Transverse colon (tissue), 3 donors: ENCODE results near the gene VAPB.

Experiments
- POLR2A ChIP-seq: fragments of 450-650 bp; IDR thresholded peaks from one replicate; pipeline ENCODE4 v1.6.1; 2016; ENCODE audit warnings: antibody characterized with exemption, mild to moderate bottlenecking, moderate library complexity
- TF ChIP-seq, protein P1 (sequence below), 5 experiments: fragments of 200-600 bp in 3 of 5; fragments of 450-650 bp in 2 of 5; sonication (generic) in 3 of 5; IDR thresholded peaks; 1 replicate in 2 of 5; 2 replicates in 3 of 5; pipeline ENCODE4 v1.5.1; 2016 to 2017; ENCODE audit warnings: antibody characterized with exemption in 5 of 5, inconsistent platforms in 3 of 5, mild to moderate bottlenecking in 2 of 5, moderate library complexity in 1 of 5

DNA sequence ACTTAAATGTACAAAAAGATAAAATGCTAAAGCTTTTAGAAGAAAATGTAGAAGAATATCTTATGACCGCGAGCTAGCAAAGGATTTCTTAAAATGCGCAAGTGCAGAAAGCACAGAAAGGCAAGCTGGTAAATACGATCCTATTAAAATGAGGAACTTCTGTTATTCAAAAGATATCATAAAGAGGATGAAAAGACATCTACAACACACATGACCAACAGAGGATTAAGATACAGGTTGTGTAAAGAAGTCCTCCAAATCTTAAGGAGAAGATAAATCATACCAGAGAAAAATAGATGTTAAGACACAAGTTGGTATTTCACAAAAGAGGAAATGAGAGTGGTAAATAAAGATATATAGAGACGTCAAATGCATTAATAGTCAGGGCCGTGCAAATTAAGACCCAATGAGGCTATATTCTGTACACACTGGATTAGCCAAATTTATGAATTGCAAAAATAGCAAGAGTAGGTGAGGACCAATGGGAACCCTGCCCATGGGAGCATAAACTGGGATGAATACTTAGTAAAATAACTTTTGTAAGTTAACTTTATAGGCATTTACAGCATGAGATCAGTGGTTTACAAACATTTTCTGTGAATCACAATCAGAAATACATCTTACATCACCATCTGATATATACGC lies 103.2 kb downstream of the VAPB start:
- TF ChIP-seq, protein P1, sequence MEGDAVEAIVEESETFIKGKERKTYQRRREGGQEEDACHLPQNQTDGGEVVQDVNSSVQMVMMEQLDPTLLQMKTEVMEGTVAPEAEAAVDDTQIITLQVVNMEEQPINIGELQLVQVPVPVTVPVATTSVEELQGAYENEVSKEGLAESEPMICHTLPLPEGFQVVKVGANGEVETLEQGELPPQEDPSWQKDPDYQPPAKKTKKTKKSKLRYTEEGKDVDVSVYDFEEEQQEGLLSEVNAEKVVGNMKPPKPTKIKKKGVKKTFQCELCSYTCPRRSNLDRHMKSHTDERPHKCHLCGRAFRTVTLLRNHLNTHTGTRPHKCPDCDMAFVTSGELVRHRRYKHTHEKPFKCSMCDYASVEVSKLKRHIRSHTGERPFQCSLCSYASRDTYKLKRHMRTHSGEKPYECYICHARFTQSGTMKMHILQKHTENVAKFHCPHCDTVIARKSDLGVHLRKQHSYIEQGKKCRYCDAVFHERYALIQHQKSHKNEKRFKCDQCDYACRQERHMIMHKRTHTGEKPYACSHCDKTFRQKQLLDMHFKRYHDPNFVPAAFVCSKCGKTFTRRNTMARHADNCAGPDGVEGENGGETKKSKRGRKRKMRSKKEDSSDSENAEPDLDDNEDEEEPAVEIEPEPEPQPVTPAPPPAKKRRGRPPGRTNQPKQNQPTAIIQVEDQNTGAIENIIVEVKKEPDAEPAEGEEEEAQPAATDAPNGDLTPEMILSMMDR (IDR thresholded peaks at IDR 0.05): no peak
- no peak for TF ChIP-seq POLR2A
